HEK293 (cell line): Measurements from ENCODE around the gene ZNHIT3.

Experiments
- CTCF ChIA-PET: fragments of 350-600 bp; formaldehyde crosslinking; extraction: SDS; loops from one replicate; lab custom pipeline; 2021; ENCODE audit warnings: antibody characterized with exemption; lab: Yijun Ruan, JAX
- POLR2A ChIA-PET: fragments of 300-600 bp; formaldehyde crosslinking; extraction: SDS; loops from one replicate; lab custom pipeline; 2020; ENCODE audit warnings: antibody characterized with exemption, inconsistent platforms; lab: Yijun Ruan, JAX
- H3K27ac ChIP-seq: fragments of 200-500 bp; sonication (Bioruptor generic); 2 replicates; pipeline ENCODE4 v1.5.1; 2014; ENCODE audit warnings: low read depth, low read length, control low read depth, inconsistent platforms; ENCODE audit errors: extremely low read depth
- H3K36me3 ChIP-seq, 2 experiments: fragments of 200-500 bp in 1 of 2; sonication (Bioruptor generic) in 1 of 2; 1 replicate in 1 of 2; 2 replicates in 1 of 2; pipeline ENCODE4 v1.5.1; 2014 to 2017; ENCODE audit warnings: inconsistent platforms in 2 of 2, low read length in 2 of 2; ENCODE audit not compliant: control insufficient read depth in 2 of 2, insufficient read depth in 1 of 2
- H3K4me1 ChIP-seq: fragments of 200-500 bp; sonication (Bioruptor generic); 2 replicates; pipeline ENCODE4 v1.5.1; 2014; ENCODE audit warnings: mild to moderate bottlenecking, low read length, inconsistent platforms; ENCODE audit not compliant: control insufficient read depth, insufficient read depth
- H3K4me3 ChIP-seq: 2 replicates; pipeline ENCODE4 v1.5.1; 2011; ENCODE audit warnings: low read depth, mild to moderate bottlenecking, control low read depth, low read length, moderate library complexity
- H3K9me3 ChIP-seq: fragments of 200-500 bp; sonication (Bioruptor generic); 2 replicates; pipeline ENCODE4 v1.5.1; 2014; ENCODE audit warnings: low read depth, low read length, inconsistent platforms; ENCODE audit not compliant: control insufficient read depth, insufficient read depth
- FEZF1 ChIP-seq: fragments of 450-650 bp; formaldehyde crosslinking; IDR thresholded peaks from 2 replicates; pipeline ENCODE4 v1.5.1; 2016; ENCODE audit warnings: missing biosample characterization, missing genetic modification characterization
- HOXA7 ChIP-seq: sonication (generic); formaldehyde crosslinking; IDR thresholded peaks from 2 replicates; pipeline ENCODE4 v1.8.1; 2022; ENCODE audit warnings: missing genetic modification reagents, borderline replicate concordance
- KLF9 ChIP-seq: fragments of 450-650 bp; formaldehyde crosslinking; IDR thresholded peaks from 2 replicates; pipeline ENCODE4 v1.5.1; 2016; ENCODE audit warnings: missing biosample characterization, missing genetic modification characterization, low read depth
- OSR2 ChIP-seq: fragments of 450-650 bp; formaldehyde crosslinking; IDR thresholded peaks from 2 replicates; pipeline ENCODE4 v1.5.1; 2016; ENCODE audit warnings: missing biosample characterization, missing genetic modification characterization
- RBAK ChIP-seq: fragments of 450-650 bp; formaldehyde crosslinking; IDR thresholded peaks from 2 replicates; pipeline ENCODE4 v1.5.1; 2016; ENCODE audit warnings: missing biosample characterization, missing genetic modification characterization
- SETDB1 ChIP-seq: IDR thresholded peaks from one replicate; pipeline ENCODE4 v1.6.1; 2017; ENCODE audit warnings: mild to moderate bottlenecking, low read length, moderate library complexity, mixed read lengths; ENCODE audit not compliant: insufficient read length
- ZBTB17 ChIP-seq: fragments of 450-650 bp; formaldehyde crosslinking; IDR thresholded peaks from 2 replicates; pipeline ENCODE4 v1.5.1; 2016; ENCODE audit warnings: missing biosample characterization, missing genetic modification characterization
- ZBTB7A ChIP-seq: fragments of 450-650 bp; formaldehyde crosslinking; IDR thresholded peaks from 2 replicates; pipeline ENCODE4 v1.5.1; 2016; ENCODE audit warnings: low read depth, missing biosample characterization, missing genetic modification characterization
- ZIC2 ChIP-seq: fragments of 450-650 bp; formaldehyde crosslinking; IDR thresholded peaks from 2 replicates; pipeline ENCODE4 v1.5.1; 2016; ENCODE audit warnings: missing biosample characterization, missing genetic modification characterization
- ZNF335 ChIP-seq: fragments of 450-650 bp; formaldehyde crosslinking; conservative IDR thresholded peaks from 2 replicates; pipeline ENCODE4 v1.5.1; 2016; ENCODE audit warnings: missing biosample characterization, missing genetic modification characterization
- ZNF514 ChIP-seq: fragments of 450-650 bp; formaldehyde crosslinking; IDR thresholded peaks from 2 replicates; pipeline ENCODE4 v1.5.1; 2016; ENCODE audit warnings: missing biosample characterization, missing genetic modification characterization
- ZNF549 ChIP-seq: fragments of 450-650 bp; IDR thresholded peaks from 2 replicates; pipeline ENCODE4 v1.5.1; 2018; ENCODE audit warnings: missing biosample characterization, missing genetic modification characterization, mild to moderate bottlenecking, inconsistent platforms, moderate library complexity
- ZNF600 ChIP-seq: fragments of 450-650 bp; formaldehyde crosslinking; IDR thresholded peaks from 2 replicates; pipeline ENCODE4 v1.5.1; 2016; ENCODE audit warnings: missing biosample characterization, missing genetic modification characterization
- ZNF664 ChIP-seq: fragments of 450-650 bp; formaldehyde crosslinking; IDR thresholded peaks from 2 replicates; pipeline ENCODE4 v1.5.1; 2016; ENCODE audit warnings: missing biosample characterization, missing genetic modification characterization
- ZNF670 ChIP-seq: fragments of 450-650 bp; formaldehyde crosslinking; IDR thresholded peaks from 2 replicates; pipeline ENCODE4 v1.5.1; 2016; ENCODE audit warnings: missing biosample characterization, missing genetic modification characterization, low read depth
- ZNF76 ChIP-seq: fragments of 450-650 bp; formaldehyde crosslinking; IDR thresholded peaks from 2 replicates; pipeline ENCODE4; 2016; ENCODE audit warnings: low read depth, missing biosample characterization, missing genetic modification characterization, borderline replicate concordance
- TF ChIP-seq, protein P1 (sequence below): fragments of 450-650 bp; formaldehyde crosslinking; IDR thresholded peaks from 2 replicates; pipeline ENCODE4 v1.5.1; 2017; ENCODE audit warnings: missing biosample characterization, missing genetic modification characterization
- TF ChIP-seq, protein P2 (sequence below): fragments of 450-650 bp; formaldehyde crosslinking; IDR thresholded peaks from 2 replicates; pipeline ENCODE4 v1.5.1; 2016; ENCODE audit warnings: missing biosample characterization, missing genetic modification characterization

Gene ZNHIT3

DNA sequence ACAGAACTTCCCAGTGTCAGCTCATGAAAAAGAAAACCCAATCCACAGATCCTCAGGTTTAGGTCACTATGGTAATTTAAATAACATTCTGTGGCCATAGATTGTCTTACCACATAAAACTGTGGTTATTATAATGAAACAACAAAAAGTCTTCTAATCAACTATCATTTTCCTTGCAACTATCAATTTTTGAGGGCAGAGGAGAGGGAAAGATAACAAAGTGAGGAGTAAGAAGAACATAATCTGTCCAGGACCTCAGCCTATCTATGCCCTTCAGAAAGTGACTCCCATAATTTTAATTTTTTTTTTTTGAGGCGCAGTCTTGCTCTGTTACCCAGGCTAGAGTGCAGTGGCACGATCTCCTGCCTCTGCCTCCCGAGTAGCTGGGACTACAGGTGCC, 54.2 kb downstream of the ZNHIT3 start:
- CTCF ChIA-PET: no interaction called here
- TF ChIP-seq ZNF600 (tag by site-specific recombination): no peak
- TF ChIP-seq, protein P1, sequence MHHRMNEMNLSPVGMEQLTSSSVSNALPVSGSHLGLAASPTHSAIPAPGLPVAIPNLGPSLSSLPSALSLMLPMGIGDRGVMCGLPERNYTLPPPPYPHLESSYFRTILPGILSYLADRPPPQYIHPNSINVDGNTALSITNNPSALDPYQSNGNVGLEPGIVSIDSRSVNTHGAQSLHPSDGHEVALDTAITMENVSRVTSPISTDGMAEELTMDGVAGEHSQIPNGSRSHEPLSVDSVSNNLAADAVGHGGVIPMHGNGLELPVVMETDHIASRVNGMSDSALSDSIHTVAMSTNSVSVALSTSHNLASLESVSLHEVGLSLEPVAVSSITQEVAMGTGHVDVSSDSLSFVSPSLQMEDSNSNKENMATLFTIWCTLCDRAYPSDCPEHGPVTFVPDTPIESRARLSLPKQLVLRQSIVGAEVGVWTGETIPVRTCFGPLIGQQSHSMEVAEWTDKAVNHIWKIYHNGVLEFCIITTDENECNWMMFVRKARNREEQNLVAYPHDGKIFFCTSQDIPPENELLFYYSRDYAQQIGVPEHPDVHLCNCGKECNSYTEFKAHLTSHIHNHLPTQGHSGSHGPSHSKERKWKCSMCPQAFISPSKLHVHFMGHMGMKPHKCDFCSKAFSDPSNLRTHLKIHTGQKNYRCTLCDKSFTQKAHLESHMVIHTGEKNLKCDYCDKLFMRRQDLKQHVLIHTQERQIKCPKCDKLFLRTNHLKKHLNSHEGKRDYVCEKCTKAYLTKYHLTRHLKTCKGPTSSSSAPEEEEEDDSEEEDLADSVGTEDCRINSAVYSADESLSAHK (tag by site-specific recombination): no peak
- no peaks in the 10 kb centered on the region for H3K4me1 ChIP-seq
- H3K4me3 ChIP-seq: no peak overlapping the region
- H3K9me3 ChIP-seq: no peaks in the 10 kb centered on the region
- POLR2A ChIA-PET: interaction anchor here (0.7 kb wide), 1 partner anchor 93 kb away, joined by 4 read pairs; no protein-coding TSS in a partner anchor
- no peak overlapping the region for H3K27ac ChIP-seq
- H3K36me3 ChIP-seq: peaks cover 20 to 27% of the 10 kb centered on the region in 2 experiments

DNA sequence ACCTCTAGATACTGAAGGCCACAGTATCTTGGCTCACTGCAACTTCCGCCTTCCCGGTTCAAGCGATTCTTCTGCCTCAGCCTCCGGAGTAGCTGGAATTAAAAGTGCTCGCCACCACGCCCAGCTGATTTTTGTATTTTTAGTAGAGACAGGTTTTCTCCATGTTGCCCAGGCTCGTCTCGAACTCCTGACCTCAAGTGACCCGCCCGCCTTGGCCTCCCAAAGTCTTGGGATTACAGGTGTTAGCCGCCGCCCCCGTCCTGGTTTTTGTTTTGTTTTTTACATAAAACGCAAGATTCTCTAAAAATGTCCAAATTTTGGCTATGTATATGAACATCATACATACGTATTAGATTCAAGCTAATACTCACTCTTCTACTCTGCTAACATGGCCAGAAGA, 56.3 kb downstream of the ZNHIT3 start:
- TF ChIP-seq RBAK (tag by site-specific recombination): no peak
- TF ChIP-seq HOXA7 (CRISPR knock-in tag): no peak
- TF ChIP-seq, protein P2, sequence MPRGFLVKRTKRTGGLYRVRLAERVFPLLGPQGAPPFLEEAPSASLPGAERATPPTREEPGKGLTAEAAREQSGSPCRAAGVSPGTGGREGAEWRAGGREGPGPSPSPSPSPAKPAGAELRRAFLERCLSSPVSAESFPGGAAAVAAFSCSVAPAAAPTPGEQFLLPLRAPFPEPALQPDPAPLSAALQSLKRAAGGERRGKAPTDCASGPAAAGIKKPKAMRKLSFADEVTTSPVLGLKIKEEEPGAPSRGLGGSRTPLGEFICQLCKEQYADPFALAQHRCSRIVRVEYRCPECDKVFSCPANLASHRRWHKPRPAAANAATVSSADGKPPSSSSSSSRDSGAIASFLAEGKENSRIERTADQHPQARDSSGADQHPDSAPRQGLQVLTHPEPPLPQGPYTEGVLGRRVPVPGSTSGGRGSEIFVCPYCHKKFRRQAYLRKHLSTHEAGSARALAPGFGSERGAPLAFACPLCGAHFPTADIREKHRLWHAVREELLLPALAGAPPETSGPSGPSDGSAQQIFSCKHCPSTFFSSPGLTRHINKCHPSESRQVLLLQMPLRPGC (tag by site-specific recombination): no peak
- TF ChIP-seq, all 188 proteins: peak for 0
- ChIA-PET CTCF (interaction anchor here (2.9 kb wide), 1 partner anchor 9 kb away, joined by 15 read pairs; the partner anchor contains the start of genes MYO19 and PIGW), POLR2A (interaction anchor here (0.9 kb wide), 1 partner anchor 9 kb away, joined by 4 read pairs; no protein-coding TSS in a partner anchor)
- H3K36me3 ChIP-seq: peaks cover 12 to 24% of the 10 kb centered on the region in 2 experiments
- H3K4me3 ChIP-seq: no peak overlapping the region
- peaks cover 7% of the 10 kb centered on the region for H3K4me1 ChIP-seq
- no peak overlapping the region for H3K27ac ChIP-seq
- no peaks in the 10 kb centered on the region for H3K9me3 ChIP-seq

DNA sequence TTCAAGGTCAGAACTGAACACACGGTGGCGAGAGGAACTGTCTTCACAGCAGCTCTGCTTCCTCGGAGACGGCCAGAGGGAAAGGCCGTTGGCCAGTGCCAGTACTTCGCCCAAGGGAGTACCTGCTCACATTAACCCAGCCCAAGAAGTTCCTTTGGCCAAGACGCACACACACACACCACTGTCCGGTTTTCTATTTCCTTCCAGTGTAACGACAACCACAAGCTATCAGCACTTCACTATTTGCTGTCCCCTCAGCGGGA, 57.5 kb downstream of the ZNHIT3 start:
- Histone ChIP-seq H3K4me1 (peaks cover 11% of the 10 kb centered on the region), H3K36me3 (peaks cover 4 to 15% of the 10 kb centered on the region in 2 experiments), H3K4me3 (peak overlapping the region; percentile 99), H3K9me3 (no peaks in the 10 kb centered on the region), H3K27ac (peak overlapping the region; percentile 95)
- POLR2A ChIA-PET: interaction anchor here (0.7 to 4.3 kb wide), 5 partner anchors 8 to 56 kb away, joined by 3 to 81 read pairs (median 26); partner anchors contain the start of genes DHRS11, MRM1, MYO19 and PIGW
- CTCF ChIA-PET: interaction anchor here (0.8 to 2.9 kb wide), 2 partner anchors 10 to 61 kb away, joined by 3 to 15 read pairs; partner anchors contain the start of genes MYO19 and PIGW
- peak; percentile 51; the same call in 1 of the 2 replicates for TF ChIP-seq ZIC2 (tag by site-specific recombination)
- TF ChIP-seq ZNF664 (tag by site-specific recombination): no peak
- no peak for TF ChIP-seq ZNF76 (tag by site-specific recombination)
- no peak for TF ChIP-seq OSR2 (tag by site-specific recombination)
- TF ChIP-seq ZNF335 (tag by site-specific recombination): 0 out of 2 replicates have a peak, but pooled peaks have one; percentile 4
- TF ChIP-seq ZBTB17 (tag by site-specific recombination): 0 out of 2 replicates have a peak, but pooled peaks have one; percentile 5

DNA sequence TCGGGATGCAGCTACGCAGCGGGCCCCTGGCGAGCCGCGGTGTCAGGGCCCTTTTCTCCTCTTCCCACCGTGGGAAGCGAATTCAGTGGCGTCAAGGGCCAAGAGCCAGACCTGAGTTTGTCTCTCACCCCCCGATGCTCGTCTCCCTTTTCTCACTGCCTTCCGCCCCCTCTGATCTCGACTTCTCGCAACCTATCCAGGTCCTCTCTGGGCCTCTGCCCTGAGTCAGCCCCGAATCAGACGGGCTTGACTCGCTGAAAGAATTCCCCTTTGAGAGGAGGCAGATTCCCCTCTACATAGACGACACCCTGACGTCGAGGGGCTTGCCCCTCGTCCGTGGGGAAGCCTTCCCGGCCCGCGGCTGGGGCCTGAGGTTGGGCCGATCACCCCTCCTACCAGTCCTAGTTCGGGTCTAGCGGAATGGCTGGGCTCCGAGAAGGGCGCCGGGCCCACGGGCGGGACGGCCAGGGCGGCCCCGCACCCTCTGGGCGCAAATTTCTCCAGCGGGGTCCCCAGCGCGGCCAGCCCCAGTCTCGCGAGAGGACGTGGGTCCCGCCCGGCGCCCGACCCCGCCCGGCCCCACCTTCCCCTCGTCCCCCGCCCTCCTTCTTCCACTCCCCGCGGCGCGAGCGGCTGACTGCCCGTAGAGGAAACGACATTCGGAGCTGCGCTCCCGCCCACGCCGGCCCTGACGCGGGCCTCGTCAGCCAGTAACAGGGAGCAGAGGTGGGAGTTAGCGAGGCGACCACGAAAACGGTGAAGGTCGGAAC, 58.0 kb downstream of the ZNHIT3 start, which contains the start of gene GGNBP2:
TSS of gene GGNBP2 (plus strand) at position 613 of the 770 bp plus-strand sequence. CDS start 806 bp downstream, outside the sequence.
- peaks cover 2 to 12% of the 10 kb centered on the region in 2 experiments for H3K36me3 ChIP-seq
- CTCF ChIA-PET: interaction anchor here (2.9 kb wide), 1 partner anchor 11 kb away, joined by 15 read pairs; the partner anchor contains the start of genes MYO19 and PIGW
- POLR2A ChIA-PET: interaction anchor here (0.6 to 4.3 kb wide), 17 partner anchors 8 to 1226 kb away, joined by 3 to 81 read pairs (median 4); partner anchors contain the start of genes DHRS11, MRM1, MYO19 and PIGW
- no peaks in the 10 kb centered on the region for H3K9me3 ChIP-seq
- peaks cover 11% of the 10 kb centered on the region for H3K4me1 ChIP-seq
- H3K4me3 ChIP-seq: peak within 1 kb of the TSS; percentile 99
- H3K27ac ChIP-seq: peak within 1 kb of the TSS; percentile 96
- TF ChIP-seq KLF9 (tag by site-specific recombination) (peak; percentile 89), SETDB1 (no peak), ZNF670 (tag by site-specific recombination) (no peak), FEZF1 (tag by site-specific recombination) (no peak), ZNF514 (tag by site-specific recombination) (no peak), ZBTB7A (tag by site-specific recombination) (0 out of 2 replicates have a peak, but pooled peaks have one; percentile 82), ZNF549 (tag by site-specific recombination) (no peak)
